IPS-18a (cell line): ENCODE results near the gene GSN.

Source experiments
- H3K27ac ChIP-seq: one replicate; pipeline ENCODE4 v1.5.1; 2013; ENCODE audit warnings: low read length
- H3K27me3 ChIP-seq: one replicate; pipeline ENCODE4 v1.6.1; 2013; ENCODE audit warnings: mild to moderate bottlenecking, low read length; ENCODE audit not compliant: control insufficient read depth, insufficient read depth
- H3K36me3 ChIP-seq: one replicate; pipeline ENCODE4 v1.6.1; 2013; ENCODE audit warnings: low read depth, low read length; ENCODE audit not compliant: control insufficient read depth
- H3K4me1 ChIP-seq: one replicate; pipeline ENCODE4 v1.6.1; 2013; ENCODE audit warnings: low read depth, low read length; ENCODE audit not compliant: control insufficient read depth
- H3K4me3 ChIP-seq: one replicate; pipeline ENCODE4 v1.5.1; 2013; ENCODE audit warnings: low read length
- H3K9ac ChIP-seq: one replicate; pipeline ENCODE4 v1.6.1; 2013; ENCODE audit warnings: mild to moderate bottlenecking, low read length, moderate library complexity
- H3K9me3 ChIP-seq: one replicate; pipeline ENCODE4 v1.6.1; 2013; ENCODE audit warnings: low read depth, low read length; ENCODE audit not compliant: control insufficient read depth

Gene GSN

GRCh38 chr9:121252104-121252851 is 15.7 kb upstream of the GSN start:
- H3K9ac ChIP-seq: no peak overlapping the region
- H3K36me3 ChIP-seq: no peaks in the 10 kb centered on the region
- no peaks in the 10 kb centered on the region for H3K9me3 ChIP-seq
- H3K4me3 ChIP-seq: no peak overlapping the region
- peaks cover 14% of the 10 kb centered on the region for H3K27me3 ChIP-seq
- H3K27ac ChIP-seq: no peak overlapping the region
- H3K4me1 ChIP-seq: peaks cover 9% of the 10 kb centered on the region

- H3K36me3 ChIP-seq: no peaks in the 10 kb centered on the region
- H3K27me3 ChIP-seq: peaks cover 14% of the 10 kb centered on the region
- no peak overlapping the region for H3K27ac ChIP-seq
- H3K9ac ChIP-seq: no peak overlapping the region
- H3K4me3 ChIP-seq: no peak overlapping the region
- H3K4me1 ChIP-seq: peaks cover 9% of the 10 kb centered on the region
- H3K9me3 ChIP-seq: no peaks in the 10 kb centered on the region
These were observed 14.8 kb upstream of the GSN start for GRCh38 chr9:121253162-121253561.

- peaks cover 9% of the 10 kb centered on the region for H3K4me1 ChIP-seq
- no peaks in the 10 kb centered on the region for H3K9me3 ChIP-seq
- no peak overlapping the region for H3K9ac ChIP-seq
- H3K4me3 ChIP-seq: no peak overlapping the region
- peaks cover 14% of the 10 kb centered on the region for H3K27me3 ChIP-seq
- no peak overlapping the region for H3K27ac ChIP-seq
- H3K36me3 ChIP-seq: no peaks in the 10 kb centered on the region
These were observed 14.0 kb upstream of the GSN start for GRCh38 chr9:121253821-121254501.

- Histone ChIP-seq H3K4me1 (peaks cover 20% of the 10 kb centered on the region), H3K9me3 (no peaks in the 10 kb centered on the region)
These were observed 8.5 kb upstream of the GSN start for GRCh38 chr9:121259498-121259897.

GRCh38 chr9:121259935-121260334 is 8.0 kb upstream of the GSN start:
- H3K4me3 ChIP-seq: no peak overlapping the region
- no peak overlapping the region for H3K27ac ChIP-seq
- H3K27me3 ChIP-seq: no peaks in the 10 kb centered on the region
- H3K4me1 ChIP-seq: peaks cover 20% of the 10 kb centered on the region
- no peaks in the 10 kb centered on the region for H3K9me3 ChIP-seq
- H3K36me3 ChIP-seq: no peaks in the 10 kb centered on the region
- no peak overlapping the region for H3K9ac ChIP-seq

More at GRCh38 chr9:121259498-121259897, 8.5 kb upstream of the GSN start:
- H3K9ac ChIP-seq: no peak overlapping the region
- H3K36me3 ChIP-seq: no peaks in the 10 kb centered on the region
- H3K27ac ChIP-seq: no peak overlapping the region
- H3K27me3 ChIP-seq: no peaks in the 10 kb centered on the region
- no peak overlapping the region for H3K4me3 ChIP-seq

- H3K27me3 ChIP-seq: peaks cover 2% of the 10 kb centered on the region
- H3K4me3 ChIP-seq: no peak overlapping the region
- peaks cover 20% of the 10 kb centered on the region for H3K4me1 ChIP-seq
- no peak overlapping the region for H3K9ac ChIP-seq
- H3K9me3 ChIP-seq: no peaks in the 10 kb centered on the region
- H3K36me3 ChIP-seq: no peaks in the 10 kb centered on the region
- no peak overlapping the region for H3K27ac ChIP-seq
These were observed 7.4 kb upstream of the GSN start for GRCh38 chr9:121260457-121261106.

GRCh38 chr9:121261107-121261460 is 6.9 kb upstream of the GSN start:
- Histone ChIP-seq H3K9me3 (no peaks in the 10 kb centered on the region), H3K4me1 (peaks cover 20% of the 10 kb centered on the region), H3K4me3 (no peak overlapping the region), H3K9ac (no peak overlapping the region), H3K36me3 (no peaks in the 10 kb centered on the region), H3K27ac (no peak overlapping the region), H3K27me3 (peaks cover 7% of the 10 kb centered on the region)

- no peak overlapping the region for H3K27ac ChIP-seq
- H3K27me3 ChIP-seq: peaks cover 14% of the 10 kb centered on the region
- H3K4me1 ChIP-seq: peaks cover 20% of the 10 kb centered on the region
- no peak overlapping the region for H3K4me3 ChIP-seq
- H3K9ac ChIP-seq: no peak overlapping the region
- H3K9me3 ChIP-seq: no peaks in the 10 kb centered on the region
- no peaks in the 10 kb centered on the region for H3K36me3 ChIP-seq
These were observed 6.2 kb upstream of the GSN start for GRCh38 chr9:121261755-121262154.

GRCh38 chr9:121262423-121262822 is 5.5 kb upstream of the GSN start:
- peaks cover 21% of the 10 kb centered on the region for H3K27me3 ChIP-seq
- no peaks in the 10 kb centered on the region for H3K9me3 ChIP-seq
- H3K4me1 ChIP-seq: peaks cover 27% of the 10 kb centered on the region
- no peaks in the 10 kb centered on the region for H3K36me3 ChIP-seq
- no peak overlapping the region for H3K4me3 ChIP-seq
- no peak overlapping the region for H3K9ac ChIP-seq
- no peak overlapping the region for H3K27ac ChIP-seq

- no peaks in the 10 kb centered on the region for H3K9me3 ChIP-seq
- no peak overlapping the region for H3K27ac ChIP-seq
- peaks cover 30% of the 10 kb centered on the region for H3K4me1 ChIP-seq
- H3K4me3 ChIP-seq: no peak overlapping the region
- no peaks in the 10 kb centered on the region for H3K36me3 ChIP-seq
- H3K27me3 ChIP-seq: peaks cover 22% of the 10 kb centered on the region
- H3K9ac ChIP-seq: no peak overlapping the region
These were observed 5.0 kb upstream of the GSN start for GRCh38 chr9:121262953-121263352.

GRCh38 chr9:121266356-121266755 is 1.6 kb upstream of the GSN start:
- Histone ChIP-seq H3K27me3 (peaks cover 37% of the 10 kb centered on the region), H3K36me3 (no peaks in the 10 kb centered on the region), H3K9me3 (no peaks in the 10 kb centered on the region), H3K4me1 (peaks cover 32% of the 10 kb centered on the region), H3K4me3 (no peak overlapping the region), H3K9ac (no peak overlapping the region), H3K27ac (no peak overlapping the region)
